Gastrocnemius medialis (tissue), 4 donors: Measurements from ENCODE around the gene ZC3H12C.

Source experiments
- CTCF ChIP-seq, 5 experiments: fragments of 450-650 bp in 3 of 5; fragments of 200-600 bp in 2 of 5; sonication (generic) in 2 of 5; IDR thresholded peaks in 4 of 5; conservative IDR thresholded peaks in 1 of 5; 1 replicate in 4 of 5; 2 replicates in 1 of 5; pipeline ENCODE4 v1.5.1; 2016 to 2019; ENCODE audit warnings: antibody characterized with exemption in 5 of 5, mild to moderate bottlenecking in 3 of 5, moderate library complexity in 3 of 5
- POLR2A ChIP-seq, 2 donors: fragments of 450-650 bp; IDR thresholded peaks; one replicate each; pipeline ENCODE4 v1.6.1; 2017; ENCODE audit warnings: antibody characterized with exemption in 2 of 2, mild to moderate bottlenecking in 2 of 2, moderate library complexity in 2 of 2

GRCh38 chr11:110207123-110207522 lies 113.9 kb downstream of the ZC3H12C start:
- TF ChIP-seq CTCF (IDR thresholded peaks at IDR 0.05 in 4 of 5, conservative IDR thresholded peaks at IDR 0.05 in 1 of 5) (no peak), POLR2A (IDR thresholded peaks at IDR 0.05) (no peak)
